Adipocyte (in vitro differentiated cells): ENCODE measurements around the gene MAP2K5.
A peak's percentile ranks its signal among the peaks of the same experiment; 100 is the strongest.

ENCODE experiments used
- DNase-seq: peaks from one replicate; pipeline ENCODE4 v3.0.0-alpha.2; 2015; ENCODE audit warnings: low read depth
- H3K27me3 ChIP-seq: replicated peaks from 2 replicates; pipeline ENCODE4 v1.7.0; 2013; ENCODE audit warnings: mild to moderate bottlenecking, low read length, moderate library complexity; ENCODE audit not compliant: control insufficient read depth, insufficient read depth
- H3K36me3 ChIP-seq: 2 replicates; pipeline ENCODE4 v1.7.0; 2013; ENCODE audit warnings: low read length, mild to moderate bottlenecking, moderate library complexity; ENCODE audit not compliant: control insufficient read depth, insufficient read depth, severe bottlenecking
- H3K4me1 ChIP-seq: 2 replicates; pipeline ENCODE4 v1.7.0; 2013; ENCODE audit warnings: mild to moderate bottlenecking, low read length, moderate library complexity; ENCODE audit not compliant: control insufficient read depth, insufficient read depth
- H3K4me3 ChIP-seq: 2 replicates; pipeline ENCODE4 v1.7.0; 2013; ENCODE audit warnings: mild to moderate bottlenecking, low read length, moderate library complexity
- H3K9ac ChIP-seq: 2 replicates; pipeline ENCODE4 v1.7.0; 2013; ENCODE audit warnings: mild to moderate bottlenecking, low read length, moderate library complexity
- H3K9me3 ChIP-seq: 2 replicates; pipeline ENCODE4 v1.7.0; 2013; ENCODE audit warnings: mild to moderate bottlenecking, low read length, moderate library complexity; ENCODE audit not compliant: control insufficient read depth

MAP2K5 gene

DNA sequence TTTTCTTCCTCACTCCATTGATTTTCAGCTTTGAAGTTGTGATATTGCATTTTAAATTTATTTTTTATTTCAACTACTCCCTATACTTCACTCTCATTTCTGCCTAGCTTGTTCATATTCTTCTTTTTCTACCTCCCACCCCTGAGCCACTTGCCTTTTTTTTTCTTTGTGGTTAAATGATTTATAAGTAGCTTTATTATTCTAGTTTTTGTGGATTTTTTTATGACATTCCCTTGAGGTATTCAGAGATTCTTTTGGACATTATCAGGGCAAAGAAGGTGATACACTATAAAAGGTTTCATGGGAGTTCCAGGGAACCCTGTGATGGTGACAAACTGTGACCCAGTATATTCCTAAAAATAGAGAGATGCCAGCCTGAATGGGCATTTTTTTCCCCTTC is 18.3 kb upstream of the MAP2K5 start:
- Histone ChIP-seq H3K9me3 (no peaks in the 10 kb centered on the region), H3K4me3 (peak overlapping the region; percentile 89), H3K27me3 (no peaks in the 10 kb centered on the region), H3K9ac (peak overlapping the region; percentile 100), H3K4me1 (peaks cover 30% of the 10 kb centered on the region), H3K36me3 (peaks cover 31% of the 10 kb centered on the region)
- DNase-seq, result no peak

DNA sequence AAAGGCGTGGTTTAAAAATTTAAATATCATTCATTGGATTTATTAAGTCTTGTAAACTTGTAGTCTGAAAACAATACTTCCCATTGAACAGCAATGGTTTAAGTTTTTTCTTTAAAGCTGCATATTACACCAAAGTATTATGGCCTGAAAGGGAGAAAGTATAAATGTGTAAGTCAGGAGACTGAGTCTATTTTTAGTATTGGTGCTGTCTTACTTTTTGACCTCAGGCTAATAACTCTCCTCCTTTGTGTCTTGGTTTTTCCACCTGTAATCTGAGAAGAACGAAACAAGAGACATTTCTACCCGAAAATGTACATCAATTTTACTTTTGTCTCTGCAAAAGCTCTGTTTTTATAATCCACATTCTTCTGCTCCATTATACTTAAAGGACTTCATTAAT is 14.0 kb upstream of the MAP2K5 start:
- H3K9ac ChIP-seq, result no peak overlapping the region
- no peak for DNase-seq
- peaks cover 31% of the 10 kb centered on the region for H3K36me3 ChIP-seq
- no peaks in the 10 kb centered on the region for H3K9me3 ChIP-seq
- no peak overlapping the region for H3K4me3 ChIP-seq
- no peaks in the 10 kb centered on the region for H3K27me3 ChIP-seq
- H3K4me1 ChIP-seq, result peaks cover 29% of the 10 kb centered on the region

DNA sequence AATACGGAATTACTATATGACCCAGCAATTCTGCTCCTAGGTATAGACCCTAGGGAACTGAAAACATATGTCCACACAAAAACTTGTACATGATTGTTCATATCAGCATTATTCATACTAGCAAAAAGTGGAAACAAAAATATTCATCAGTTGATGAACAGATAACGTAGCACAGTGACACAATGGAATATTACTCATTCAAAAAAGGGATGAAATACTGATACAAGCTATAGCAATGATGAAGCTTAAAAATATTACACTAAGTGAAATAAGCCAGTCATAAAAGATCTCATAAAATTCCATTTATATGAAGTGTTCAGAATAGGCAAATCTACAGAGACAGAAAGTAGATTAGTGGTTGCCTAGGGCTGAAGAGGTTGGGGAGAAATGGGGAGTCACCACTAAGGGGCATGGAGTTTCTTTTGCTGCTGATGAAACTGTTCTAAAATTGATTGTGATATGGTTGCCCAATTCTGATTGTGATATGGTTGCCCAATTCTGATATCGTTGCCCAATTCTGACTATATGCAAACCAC is 11.1 kb upstream of the MAP2K5 start:
- Histone ChIP-seq H3K4me3 (peak overlapping the region; percentile 17), H3K9ac (no peak overlapping the region), H3K9me3 (no peaks in the 10 kb centered on the region), H3K36me3 (peaks cover 25% of the 10 kb centered on the region), H3K27me3 (no peaks in the 10 kb centered on the region), H3K4me1 (peaks cover 18% of the 10 kb centered on the region)
- peak; percentile 67 for DNase-seq

DNA sequence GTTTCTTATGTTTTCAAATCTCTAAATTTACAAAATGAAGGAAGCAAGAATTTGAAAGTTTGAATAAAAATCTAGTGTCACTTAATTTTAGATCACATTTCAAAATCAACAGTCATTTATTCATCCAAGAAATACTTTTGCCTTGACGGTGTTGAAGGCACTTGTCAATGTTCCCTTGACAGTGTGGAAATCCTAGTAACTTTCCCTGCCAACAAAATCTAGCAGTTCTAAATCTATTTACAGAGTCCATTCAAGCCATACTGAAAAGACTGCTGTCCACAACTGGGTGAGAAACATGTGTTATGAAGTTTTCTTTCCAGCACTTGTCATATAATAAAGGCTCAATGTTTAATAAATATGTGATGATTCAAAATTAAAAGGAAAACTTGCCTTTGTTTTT is 8.6 kb upstream of the MAP2K5 start:
- Histone ChIP-seq H3K9me3 (no peaks in the 10 kb centered on the region), H3K9ac (no peak overlapping the region), H3K27me3 (no peaks in the 10 kb centered on the region), H3K4me3 (no peak overlapping the region), H3K36me3 (peaks cover under 1% of the 10 kb centered on the region), H3K4me1 (peaks cover 18% of the 10 kb centered on the region)
- DNase-seq, result no peak

DNA sequence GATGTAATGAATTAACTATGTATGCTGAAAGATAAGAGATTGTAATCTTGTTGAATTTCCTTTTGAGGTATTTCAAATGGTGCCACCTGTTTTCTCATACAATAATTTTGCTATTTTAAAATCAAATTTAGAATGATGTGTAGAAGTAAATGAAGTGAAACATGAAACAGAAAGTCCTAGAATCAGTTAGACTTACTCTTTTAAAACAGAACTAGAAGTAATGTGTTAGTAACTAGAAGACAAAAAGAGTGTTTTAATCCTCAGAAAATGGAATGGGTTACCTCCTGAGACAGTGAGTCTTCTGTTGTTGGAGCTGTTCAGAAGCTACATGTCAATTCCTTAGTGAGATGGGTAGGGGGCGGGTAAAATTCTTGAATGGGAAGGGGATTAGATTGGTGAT is 8.1 kb upstream of the MAP2K5 start:
- H3K9me3 ChIP-seq, result no peaks in the 10 kb centered on the region
- no peak overlapping the region for H3K4me3 ChIP-seq
- no peaks in the 10 kb centered on the region for H3K27me3 ChIP-seq
- H3K4me1 ChIP-seq, result peaks cover 18% of the 10 kb centered on the region
- DNase-seq, result no peak
- H3K9ac ChIP-seq, result no peak overlapping the region
- no peaks in the 10 kb centered on the region for H3K36me3 ChIP-seq

DNA sequence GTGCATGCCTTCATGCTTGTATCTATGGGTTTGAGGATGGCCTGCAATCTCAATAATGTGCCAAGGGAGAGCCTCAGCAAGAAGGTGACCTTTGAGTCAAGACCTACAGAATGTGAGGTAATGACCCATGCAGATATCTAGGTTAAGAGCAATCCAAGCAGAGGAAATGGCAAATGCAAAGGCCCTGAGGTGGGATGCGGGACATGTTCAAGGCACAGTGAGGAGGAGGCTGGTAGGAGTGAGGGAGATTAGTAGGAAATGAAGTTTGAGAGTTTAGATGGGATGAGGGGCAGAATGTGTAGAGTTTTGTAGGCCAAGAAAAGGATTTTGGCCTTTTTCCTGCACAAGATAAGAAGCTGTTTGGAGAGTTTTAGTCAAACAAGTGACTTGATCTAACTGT is 4.7 kb upstream of the MAP2K5 start:
- Histone ChIP-seq H3K27me3 (no peaks in the 10 kb centered on the region), H3K36me3 (no peaks in the 10 kb centered on the region), H3K4me3 (no peak overlapping the region), H3K9ac (no peak overlapping the region), H3K9me3 (no peaks in the 10 kb centered on the region), H3K4me1 (peaks cover 12% of the 10 kb centered on the region)
- no peak for DNase-seq

DNA sequence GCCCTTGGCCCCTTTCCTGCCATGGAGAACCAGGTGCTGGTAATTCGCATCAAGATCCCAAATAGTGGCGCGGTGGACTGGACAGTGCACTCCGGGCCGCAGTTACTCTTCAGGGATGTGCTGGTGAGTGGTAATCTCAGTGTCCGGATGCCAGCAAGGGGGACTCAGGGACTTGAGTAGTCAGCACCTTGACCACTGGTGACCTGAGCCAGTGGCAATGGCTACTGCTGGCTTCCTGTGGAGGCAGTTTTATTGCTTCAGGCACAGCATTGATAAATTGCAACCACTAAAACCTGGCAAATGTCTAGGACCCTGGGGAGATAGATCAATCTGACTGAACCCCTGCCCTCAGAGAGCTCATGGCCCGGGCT is 830 bp downstream of the MAP2K5 start:
- no peak for DNase-seq
- Histone ChIP-seq H3K9me3 (no peaks in the 10 kb centered on the region), H3K27me3 (no peaks in the 10 kb centered on the region), H3K36me3 (peaks cover 8% of the 10 kb centered on the region), H3K4me1 (peaks cover 20% of the 10 kb centered on the region), H3K4me3 (peak overlapping the region; percentile 98), H3K9ac (peak overlapping the region; percentile 95)

DNA sequence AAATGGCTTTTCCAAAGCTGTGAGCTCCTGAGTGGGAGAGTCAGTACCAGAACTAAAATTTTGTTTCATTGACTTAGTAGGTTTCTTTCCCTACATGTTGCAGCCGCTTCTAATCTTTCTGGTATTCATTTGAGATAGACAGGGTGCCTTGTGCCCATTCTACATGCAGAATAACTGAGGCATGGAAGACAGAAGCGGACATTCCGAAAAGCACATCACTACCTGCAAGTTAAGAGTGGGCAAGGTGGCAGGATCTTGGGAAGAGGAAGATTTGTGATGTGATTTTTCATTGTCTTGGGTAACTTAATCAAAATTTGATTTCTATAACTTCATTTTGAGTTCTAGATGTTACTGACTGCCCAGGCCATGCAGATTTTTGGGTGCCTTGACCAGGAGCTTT is 2.0 kb downstream of the MAP2K5 start:
- H3K36me3 ChIP-seq, result peaks cover 8% of the 10 kb centered on the region
- DNase-seq, result no peak
- no peak overlapping the region for H3K9ac ChIP-seq
- peaks cover 31% of the 10 kb centered on the region for H3K4me1 ChIP-seq
- no peaks in the 10 kb centered on the region for H3K27me3 ChIP-seq
- H3K9me3 ChIP-seq, result no peaks in the 10 kb centered on the region
- no peak overlapping the region for H3K4me3 ChIP-seq

DNA sequence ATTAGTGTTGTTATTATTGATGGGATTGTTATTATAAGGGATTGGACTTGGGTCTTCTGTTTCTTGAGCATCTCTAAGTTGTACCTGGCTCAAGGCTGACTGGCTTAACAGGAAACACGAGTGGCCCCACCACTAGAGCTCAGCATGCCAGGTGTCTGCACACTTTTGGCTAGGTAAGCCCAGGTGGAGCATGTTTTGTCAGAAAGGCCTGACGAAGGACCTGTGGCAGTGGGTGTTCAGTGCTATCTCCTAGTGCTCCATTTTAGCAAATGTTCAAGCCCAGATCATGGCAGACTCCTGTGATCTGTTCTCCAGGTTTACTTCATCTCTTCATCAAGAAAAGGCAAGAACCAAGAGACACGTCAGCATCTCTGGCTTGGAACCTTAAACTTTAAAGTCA is 3.4 kb downstream of the MAP2K5 start:
- Histone ChIP-seq H3K27me3 (no peaks in the 10 kb centered on the region), H3K4me1 (peaks cover 36% of the 10 kb centered on the region), H3K36me3 (peaks cover 15% of the 10 kb centered on the region), H3K9me3 (no peaks in the 10 kb centered on the region), H3K4me3 (no peak overlapping the region), H3K9ac (no peak overlapping the region)
- no peak for DNase-seq

DNA sequence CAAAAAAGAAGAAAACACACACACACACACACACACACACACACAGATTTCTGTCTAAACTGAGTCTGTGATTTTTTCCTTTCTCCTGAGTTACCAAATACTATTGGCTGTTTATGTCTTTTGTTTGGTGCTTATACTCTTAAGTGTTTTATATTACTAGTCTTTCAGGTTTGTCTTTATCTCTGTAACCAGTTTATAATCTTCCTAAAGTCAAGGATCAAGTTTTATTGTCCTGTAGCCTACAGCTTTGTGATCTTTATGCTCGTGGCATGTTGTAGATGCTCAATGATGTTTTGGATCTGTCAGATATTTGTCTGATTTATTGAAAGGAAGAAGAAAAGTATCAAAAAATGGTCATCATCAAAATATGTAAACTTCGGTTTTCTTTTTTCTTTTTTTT is 4.6 kb downstream of the MAP2K5 start:
- no peak for DNase-seq
- Histone ChIP-seq H3K36me3 (peaks cover 24% of the 10 kb centered on the region), H3K9ac (no peak overlapping the region), H3K9me3 (no peaks in the 10 kb centered on the region), H3K4me3 (no peak overlapping the region), H3K27me3 (no peaks in the 10 kb centered on the region), H3K4me1 (peaks cover 33% of the 10 kb centered on the region)

DNA sequence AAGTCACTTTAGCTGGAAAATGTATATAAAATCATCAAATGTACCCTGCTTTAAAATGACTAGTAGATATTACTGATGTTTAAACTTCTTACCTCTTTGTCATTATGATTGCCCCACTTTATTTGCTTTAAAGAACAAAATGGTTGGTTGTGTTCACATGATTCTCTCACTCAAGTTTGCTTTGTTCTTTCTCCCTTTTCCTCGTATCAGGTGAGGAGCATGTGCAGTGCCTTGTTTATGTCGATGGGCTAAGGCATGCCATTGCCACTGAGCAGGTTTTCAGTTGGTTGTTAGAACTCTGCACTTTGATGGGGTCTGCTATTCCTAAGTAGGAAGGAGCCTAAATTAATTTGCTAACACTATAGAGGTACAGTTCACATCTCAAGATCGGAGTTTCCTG is 5.3 kb downstream of the MAP2K5 start:
- Histone ChIP-seq H3K36me3 (peaks cover 28% of the 10 kb centered on the region), H3K9ac (no peak overlapping the region), H3K4me1 (peaks cover 33% of the 10 kb centered on the region), H3K27me3 (no peaks in the 10 kb centered on the region), H3K9me3 (no peaks in the 10 kb centered on the region), H3K4me3 (peak overlapping the region; percentile 14)
- DNase-seq, result no peak

DNA sequence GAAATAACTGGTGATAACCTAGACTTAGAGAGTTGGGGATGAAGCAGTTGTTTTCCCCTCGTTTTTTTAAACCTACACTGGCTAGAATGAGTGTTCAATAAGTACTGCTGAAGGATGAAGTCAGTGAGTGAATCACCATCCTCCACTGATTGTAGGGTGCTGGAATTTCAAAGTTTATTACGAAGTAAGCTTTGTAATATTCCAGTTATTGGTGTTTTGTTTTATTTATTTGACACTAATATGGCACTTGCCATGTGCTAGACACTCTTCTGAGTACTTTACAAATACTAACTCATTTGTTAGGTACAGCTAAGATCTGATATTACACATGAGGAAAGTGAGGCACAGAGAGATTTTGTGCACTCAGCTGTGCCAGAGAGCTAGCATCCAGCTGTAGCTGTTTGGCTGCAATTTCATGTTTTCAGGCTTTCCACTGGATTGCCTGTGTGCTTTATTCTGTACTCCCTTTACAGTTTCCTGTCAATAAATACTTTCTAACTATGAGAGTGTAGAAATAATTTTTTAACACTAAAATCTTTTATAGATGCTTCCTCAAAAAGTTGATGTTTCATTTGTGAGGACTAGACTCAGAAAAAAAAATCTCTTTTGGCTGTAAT is 5.8 kb downstream of the MAP2K5 start:
- DNase-seq, result peak; percentile 57
- H3K4me3 ChIP-seq, result peak overlapping the region; percentile 14

More for the DNA sequence above, 5.8 kb downstream of the MAP2K5 start:
- H3K9ac ChIP-seq, result peak overlapping the region; percentile 47
- H3K4me1 ChIP-seq, result peaks cover 31% of the 10 kb centered on the region
- no peaks in the 10 kb centered on the region for H3K9me3 ChIP-seq
- peaks cover 32% of the 10 kb centered on the region for H3K36me3 ChIP-seq
- H3K27me3 ChIP-seq, result no peaks in the 10 kb centered on the region
